HS-27A (cell line): ENCODE results near the gene TMEM18.

Experiments used
- DNase-seq: peaks from one replicate; pipeline ENCODE4 v3.0.0-alpha.2; 2012; ENCODE audit warnings: low read depth, missing footprints

TMEM18 gene

DNA sequence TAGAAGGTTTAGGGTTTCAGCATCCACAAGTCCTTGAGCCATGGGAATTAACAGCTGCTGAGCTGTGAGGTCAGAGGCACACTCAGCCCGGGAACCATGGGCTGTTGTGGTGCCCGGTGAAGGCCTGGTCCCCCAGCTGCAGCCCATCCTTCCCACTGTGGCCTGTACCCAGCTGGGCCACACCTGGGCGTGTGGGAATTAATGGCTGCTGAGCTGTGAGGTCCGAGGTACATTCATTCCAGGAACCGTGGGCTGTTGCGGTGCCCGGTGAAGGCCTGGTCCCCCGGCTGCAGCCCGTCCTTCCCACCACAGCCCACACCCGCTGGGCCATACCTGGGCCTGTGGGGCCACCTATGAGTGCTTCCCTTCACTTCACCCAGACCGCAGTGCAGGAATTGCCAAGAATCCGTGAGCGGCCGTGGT, 25.2 kb downstream of the TMEM18 start:
- no peak for DNase-seq

DNA sequence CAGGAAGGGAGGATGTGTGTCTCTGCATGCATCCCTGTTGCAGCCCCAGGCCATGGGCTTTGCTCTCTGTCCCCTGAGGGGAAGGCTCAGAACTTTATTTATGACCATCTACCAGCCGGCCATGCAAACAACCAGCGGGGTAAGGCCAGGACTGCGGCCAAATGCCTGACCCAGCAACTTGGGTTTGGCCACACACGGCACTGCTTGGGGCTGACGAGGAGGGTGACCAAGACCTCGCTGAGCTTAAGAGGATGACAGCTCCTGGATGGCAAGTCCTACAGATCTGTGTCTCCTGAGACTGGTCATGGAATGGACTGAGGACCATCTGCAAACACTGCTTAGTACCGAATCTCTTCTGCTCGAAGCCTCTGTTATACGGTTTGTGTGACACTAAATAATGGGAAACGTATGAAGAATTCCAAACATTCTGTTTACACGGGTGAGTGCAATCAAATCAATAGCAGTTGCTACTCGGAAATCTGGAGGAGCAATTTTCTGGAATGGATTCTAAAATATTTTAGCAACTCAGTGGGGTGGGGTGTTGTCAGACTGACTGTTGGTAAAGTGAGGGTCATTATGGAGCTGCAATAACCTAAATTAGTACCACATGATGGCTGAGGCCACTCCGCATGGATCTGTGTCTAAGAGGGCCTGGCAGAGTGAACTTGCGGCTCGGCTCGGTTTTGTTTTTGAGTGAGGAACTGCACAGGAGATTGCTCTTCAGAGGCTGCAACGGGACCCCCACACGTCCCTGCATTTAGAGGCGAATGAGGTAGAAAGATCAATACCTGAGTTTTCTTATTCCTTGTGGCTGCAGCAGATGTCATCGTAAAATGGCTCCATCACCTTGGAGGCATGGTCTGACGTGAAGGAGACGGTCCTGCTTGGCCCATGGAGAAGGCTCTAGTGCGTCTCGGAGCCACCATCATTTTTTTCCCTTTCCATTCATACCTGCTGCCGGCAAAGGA, 26.6 kb downstream of the TMEM18 start:
- no peak for DNase-seq

DNA sequence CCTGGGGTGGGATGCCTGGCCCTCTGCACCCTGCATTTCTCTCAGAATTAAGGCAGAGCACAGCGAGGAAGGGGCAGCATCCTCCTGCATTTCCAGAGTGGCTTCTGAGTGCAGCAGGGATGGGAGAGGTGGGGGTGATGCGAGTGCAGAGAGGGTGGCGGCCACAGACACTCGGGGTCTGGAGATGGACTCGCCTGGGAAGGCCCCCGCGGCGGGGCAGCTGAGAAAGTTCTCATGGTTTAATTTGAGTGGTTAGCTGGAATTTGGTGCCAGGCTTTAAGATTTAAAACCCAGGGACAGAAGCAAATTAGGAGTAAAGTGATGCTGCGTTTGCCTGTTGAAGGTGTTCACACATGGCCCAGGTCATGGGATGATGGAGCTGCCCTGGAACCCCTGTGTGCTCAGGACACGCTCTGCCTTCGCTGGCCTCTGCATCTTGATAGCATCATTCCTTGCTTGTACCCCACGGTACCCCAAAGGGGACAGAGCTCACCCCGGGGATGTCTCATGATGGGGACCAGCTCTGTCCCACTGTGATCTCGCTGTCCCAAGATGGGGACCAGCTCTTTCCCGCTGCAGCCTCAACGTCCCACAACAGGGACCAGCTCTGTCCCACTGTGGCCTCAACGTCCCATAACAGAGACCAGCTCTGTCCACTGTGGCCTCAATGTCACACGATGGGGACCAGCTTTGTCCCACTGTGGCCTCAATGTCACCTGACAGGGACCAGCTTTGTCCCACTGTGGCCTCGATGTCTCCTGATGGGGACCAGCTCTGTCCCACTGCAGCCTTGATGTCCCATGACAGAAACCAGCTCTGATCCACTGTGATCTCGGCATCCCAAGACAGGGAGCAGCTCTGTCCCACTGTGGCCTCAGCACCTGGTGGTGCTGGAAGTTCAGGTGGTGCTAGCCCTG, 27.5 kb downstream of the TMEM18 start:
- DNase-seq: no peak

DNA sequence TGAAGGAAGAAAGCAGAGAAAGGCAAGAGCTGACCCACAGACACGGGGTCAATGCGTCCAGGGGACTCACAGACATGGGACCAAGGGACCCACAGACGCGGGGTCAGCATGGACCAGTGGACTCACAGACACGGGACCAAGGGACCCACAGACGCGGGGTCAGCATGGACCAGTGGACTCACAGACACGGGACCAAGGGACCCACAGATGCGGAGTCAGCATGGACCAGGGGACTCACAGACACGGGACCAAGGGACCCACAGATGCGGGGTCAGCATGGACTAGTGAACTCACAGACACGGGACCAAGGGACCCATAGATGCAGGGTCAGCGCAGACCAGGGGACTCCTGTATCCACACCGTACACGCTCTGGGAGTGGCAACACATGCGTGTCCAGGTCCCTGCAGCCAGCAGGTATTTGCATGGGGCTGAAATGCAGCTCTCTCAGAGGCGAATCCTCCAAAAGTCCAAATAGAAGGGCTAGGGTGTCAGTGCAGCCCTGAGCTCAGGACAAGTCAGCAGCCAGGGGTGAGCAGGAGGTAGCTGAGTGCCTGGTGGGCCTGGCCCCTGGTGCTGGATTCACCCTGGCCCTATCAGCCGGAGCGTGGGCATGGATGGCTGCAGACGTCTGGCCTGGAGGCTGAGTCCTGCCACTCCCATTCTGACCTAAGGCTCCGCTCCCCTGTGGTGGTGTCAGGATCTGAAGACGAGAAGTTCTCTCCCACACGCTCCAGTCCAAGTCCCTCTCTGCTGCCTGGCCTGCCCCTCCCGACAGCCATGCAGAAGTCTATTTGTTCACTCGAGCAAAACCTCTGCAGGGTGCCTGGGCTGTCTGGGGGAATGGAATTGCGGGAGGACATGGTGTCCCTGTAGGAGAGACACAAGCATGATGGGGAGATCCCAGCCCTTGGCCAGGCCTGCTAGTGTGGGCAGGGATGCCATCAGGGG, 28.5 kb downstream of the TMEM18 start:
- DNase-seq: no peak

DNA sequence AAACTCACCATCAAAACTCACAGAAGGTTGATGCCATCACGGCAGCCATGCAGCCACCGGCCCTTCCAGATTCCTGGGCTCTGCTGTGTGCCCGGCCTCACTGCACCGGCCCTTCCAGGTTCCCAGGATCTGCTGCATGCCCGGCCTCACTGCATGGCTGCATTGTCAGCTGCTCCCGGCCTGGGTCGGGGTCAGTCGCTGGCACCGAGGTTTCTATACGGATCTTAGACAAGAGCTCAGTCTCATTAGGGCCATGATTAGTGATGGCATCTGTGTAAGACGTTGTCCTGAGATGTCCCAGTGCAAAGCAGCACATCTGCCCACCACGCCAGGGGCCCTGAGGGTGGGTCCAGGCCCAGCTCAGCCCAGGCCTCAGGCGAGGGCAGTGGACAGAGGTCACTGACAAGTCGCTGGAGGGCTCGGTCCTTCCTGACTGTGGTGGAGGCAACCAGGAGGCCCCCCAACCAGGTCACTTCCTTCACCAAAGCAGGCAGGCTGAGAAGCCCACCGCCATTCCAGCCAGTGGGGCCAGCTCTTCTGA, 29.4 kb downstream of the TMEM18 start:
- DNase-seq: no peak

DNA sequence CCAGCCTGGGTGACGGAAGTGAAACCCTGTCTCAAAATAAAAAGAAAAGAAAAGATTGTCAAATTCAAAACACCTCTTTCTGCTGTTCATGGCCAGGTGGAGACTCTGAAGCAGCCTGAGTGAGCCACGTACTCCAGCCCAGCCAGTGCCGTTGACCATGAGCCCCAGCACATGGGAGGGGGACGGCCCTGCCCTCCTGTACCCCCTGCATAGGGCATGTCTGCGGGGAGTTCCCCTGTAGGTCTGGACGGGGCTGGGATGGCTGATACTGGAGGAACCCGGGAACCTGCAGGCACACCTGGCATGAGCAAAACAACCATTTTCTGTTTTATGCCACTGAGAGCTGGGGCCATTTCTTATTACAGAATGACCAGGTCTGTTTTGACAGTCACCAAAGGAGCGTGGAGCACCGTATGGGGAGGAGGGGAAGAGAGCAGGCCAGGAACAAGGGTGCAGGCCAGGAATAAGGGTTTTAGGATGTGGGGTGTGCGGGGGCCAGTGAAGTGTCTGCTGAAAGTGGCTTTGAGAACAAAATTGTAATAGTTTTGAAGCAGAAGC, 30.1 kb downstream of the TMEM18 start:
- DNase-seq: no peak

DNA sequence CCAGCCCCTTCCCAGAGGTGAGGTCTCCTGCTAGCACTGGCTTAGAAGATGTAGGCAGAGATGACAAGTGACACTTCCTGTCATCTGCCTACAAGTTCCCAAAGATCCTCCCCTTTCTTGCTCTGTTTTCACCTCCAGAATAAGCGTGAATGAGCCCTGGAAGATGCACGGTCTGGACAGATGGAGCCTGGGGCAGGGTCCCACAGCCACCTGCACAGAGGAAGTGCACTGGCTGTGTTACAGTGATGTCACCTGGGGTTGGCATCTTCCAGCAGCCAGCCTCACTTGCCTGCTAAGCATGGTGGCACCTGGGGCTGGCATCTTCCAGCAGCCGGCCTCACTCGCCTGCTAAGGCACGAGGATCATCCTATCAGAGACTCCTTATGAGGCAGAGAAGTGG, 32.3 kb downstream of the TMEM18 start:
- DNase-seq: no peak

DNA sequence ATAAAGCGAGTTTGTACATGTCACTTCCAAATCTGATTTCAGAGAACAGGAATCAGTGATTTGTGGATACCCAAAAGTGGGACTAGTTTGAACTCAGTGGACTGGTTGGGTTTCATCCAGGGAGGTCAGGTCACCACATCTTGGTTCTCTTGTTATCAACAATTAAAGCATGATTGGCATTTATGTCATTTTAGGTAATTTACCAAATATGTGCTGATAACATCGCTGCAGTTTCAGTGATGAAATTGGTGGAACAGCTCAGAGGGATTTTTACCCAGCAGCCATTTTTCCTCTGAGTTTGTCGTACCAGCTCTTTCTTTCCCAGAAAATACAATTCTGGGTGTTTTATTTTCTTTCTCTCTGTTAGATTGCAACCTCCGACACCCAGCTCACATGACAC, 33.4 kb downstream of the TMEM18 start:
- DNase-seq: no peak

DNA sequence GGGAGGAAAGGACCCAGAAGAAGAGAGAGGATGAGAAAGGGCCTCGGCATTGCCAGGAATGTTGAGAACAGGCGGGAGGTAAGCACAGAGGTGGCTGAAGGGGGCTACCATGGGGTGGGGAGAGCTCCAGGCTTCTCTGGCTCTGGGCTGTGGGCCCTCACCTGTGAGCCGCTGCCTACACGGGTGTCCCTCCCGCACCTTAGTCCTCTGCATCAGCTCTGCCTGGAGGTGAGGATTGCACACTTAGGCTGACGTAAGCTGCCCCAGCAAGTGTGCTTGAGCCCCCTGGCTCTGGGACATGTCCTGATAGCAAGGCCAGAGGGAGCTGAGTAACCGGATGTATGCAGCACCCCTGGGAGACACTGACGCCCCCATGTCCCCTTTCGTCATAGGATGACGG, 33.9 kb downstream of the TMEM18 start:
- DNase-seq: no peak

DNA sequence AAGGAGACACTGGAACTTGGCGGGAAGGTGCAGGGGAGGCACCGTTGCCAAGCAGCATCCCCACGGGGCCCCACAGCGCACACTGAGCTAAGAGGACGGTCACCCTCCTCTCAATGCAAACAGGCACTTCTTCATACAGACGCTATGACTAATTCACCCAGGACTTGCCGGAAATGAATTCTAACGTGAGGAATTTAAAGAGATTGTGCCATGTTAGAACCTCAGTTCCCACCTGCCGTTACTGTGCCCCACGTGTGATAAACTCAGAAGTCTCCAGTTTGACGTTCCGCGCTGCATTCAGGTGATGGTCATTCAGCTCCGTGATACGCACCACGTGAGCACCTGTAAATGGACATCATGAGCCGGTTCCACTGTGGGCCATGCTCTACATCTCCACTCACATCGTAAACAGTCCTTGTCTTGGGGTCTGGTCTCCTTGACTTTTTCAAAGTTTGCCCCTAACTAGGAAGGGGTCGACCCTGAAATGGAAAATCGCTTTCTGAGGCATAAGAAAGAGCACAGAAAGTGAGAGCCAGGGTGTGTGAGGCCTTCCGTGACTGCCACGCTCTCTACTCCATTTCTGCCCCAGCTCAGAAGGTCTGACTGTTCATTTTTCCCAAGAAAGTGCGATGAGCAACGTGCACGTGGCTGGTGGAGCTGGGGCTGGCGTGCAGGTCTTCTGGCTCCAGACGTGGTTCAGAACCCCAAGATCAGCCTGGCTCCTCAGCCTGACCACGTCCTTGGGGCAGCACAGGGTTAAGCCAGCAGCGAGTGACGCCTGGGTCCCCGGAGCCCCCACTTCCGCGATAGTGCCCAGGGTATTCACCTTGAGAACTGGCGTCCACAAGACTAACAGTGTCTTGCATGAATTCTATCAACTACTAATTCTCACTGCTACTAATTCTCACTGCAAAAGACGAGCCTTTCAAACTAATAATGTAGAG, 35.1 kb downstream of the TMEM18 start:
- DNase-seq: no peak

DNA sequence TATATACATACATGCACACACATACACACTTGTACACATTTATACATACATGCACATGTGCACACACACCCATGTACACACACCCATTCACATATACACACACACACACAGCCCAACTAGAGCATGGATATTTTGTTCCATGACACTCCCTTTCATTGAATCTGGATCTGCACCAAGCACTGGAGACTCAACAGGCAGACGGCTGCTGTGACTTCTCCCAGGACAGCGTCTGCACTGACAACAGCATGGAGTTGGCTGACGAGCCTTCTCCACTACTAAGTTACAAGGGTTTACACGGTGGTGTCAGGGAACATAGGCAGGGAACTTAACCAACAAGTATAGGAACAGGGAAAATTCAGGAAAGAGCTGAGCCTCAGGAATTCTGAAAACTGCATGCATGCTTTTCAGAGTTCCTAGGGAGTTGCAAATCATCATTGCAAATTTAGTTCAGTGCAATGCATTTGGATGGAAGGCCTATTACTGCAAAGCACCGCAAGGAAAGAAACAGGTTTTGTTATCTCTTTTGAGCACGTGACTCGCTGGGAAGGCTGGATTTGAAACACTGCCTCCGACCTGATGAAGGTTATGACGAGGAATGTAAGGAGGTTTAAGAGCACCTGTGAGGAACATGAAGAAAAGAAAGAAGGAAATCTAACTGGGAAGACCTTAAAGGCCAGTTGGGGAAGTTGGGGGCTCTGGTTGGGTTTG, 35.9 kb downstream of the TMEM18 start:
- DNase-seq: no peak

DNA sequence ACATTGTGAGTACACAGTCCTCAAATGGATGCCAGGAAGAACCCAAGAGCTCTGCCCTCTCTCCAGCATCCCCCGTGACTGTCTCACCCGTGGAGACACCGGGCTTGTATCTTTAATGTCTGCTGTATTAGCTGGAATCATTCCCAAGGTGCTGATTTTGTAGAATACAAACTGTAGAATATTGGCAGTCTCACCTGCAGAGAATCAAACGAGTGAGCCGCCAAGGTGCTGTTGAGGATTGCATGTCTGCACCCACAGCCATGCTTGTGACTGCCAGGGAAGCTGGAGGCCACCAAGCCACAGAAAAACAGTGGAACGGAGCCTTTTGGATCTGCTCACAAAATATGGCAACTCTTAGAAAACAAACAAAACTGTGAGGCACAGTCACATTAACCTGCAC, 37.5 kb downstream of the TMEM18 start:
- no peak for DNase-seq

DNA sequence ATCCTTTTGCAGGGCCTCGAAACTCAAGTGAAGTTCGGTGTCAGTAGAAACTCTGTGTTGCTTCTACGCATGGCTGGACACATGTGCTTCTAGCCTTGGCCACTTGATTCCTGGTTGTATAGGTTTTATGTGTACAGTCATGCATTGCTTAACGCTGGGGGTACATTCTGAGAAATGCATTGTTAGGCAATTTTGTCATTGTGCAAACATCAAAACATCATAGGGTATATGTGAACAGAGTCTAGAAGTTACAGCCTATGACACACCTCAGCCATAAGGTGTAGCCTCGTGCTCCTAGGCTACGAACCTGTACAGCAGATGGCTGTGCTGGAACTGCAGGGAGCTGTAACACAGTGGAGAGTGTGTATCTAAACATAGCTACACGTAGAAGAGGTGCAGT, 39.4 kb downstream of the TMEM18 start:
- no peak for DNase-seq

DNA sequence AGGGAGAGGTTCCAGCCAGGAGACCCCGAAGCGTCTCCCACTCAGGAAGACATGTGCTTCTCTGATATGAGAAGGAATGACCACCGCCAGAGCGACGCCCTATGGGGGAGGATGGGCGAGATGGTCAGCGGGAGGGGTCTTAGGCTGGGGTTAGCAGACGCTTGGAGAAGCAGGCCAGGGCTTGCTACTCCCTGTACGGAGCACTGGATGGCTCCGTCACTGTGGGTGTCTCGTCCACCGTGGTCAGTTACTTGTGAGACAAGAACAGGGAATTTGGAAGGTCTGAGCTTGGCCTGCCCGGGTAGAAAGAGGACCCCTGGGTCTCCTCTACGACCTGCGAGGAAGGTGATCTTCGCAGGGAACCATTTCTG, 39.8 kb downstream of the TMEM18 start:
- DNase-seq: no peak

DNA sequence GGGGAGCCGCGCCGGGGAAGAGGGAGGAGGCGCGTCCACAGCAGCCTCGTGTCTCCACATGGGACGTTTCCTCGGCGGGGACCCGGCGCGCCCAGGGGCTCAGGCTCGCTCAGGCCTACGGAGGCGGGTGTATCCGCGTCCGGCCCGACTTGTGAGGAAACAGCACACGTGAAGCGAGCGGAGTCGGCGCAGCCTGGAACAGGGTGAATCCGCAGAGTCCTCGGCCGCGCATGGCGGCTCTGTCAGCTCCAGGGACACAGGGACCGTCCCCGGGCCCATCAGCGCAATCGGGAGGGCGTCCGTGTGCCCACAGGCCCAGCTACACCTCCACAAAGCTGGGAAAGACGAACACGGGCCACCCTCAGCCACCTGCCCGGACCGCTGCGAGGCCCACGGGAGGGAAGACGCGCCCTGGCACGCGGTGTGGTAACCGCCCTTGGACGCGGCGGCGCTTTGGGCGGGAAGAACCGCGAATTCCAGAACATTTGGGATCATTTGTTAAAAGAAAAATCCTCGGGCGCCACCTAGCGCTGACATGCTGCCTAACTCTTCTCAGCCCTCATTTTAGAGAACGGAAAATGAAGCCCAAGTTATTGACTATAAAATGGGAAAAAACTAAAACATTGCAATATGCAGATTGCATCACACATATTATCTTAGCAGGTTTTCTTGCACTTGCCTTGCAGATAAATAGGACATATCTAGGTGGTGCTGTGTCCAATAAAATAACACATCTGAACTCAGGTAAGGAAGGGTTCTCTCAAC, 40.4 kb downstream of the TMEM18 start:
- DNase-seq: peak; percentile 12

DNA sequence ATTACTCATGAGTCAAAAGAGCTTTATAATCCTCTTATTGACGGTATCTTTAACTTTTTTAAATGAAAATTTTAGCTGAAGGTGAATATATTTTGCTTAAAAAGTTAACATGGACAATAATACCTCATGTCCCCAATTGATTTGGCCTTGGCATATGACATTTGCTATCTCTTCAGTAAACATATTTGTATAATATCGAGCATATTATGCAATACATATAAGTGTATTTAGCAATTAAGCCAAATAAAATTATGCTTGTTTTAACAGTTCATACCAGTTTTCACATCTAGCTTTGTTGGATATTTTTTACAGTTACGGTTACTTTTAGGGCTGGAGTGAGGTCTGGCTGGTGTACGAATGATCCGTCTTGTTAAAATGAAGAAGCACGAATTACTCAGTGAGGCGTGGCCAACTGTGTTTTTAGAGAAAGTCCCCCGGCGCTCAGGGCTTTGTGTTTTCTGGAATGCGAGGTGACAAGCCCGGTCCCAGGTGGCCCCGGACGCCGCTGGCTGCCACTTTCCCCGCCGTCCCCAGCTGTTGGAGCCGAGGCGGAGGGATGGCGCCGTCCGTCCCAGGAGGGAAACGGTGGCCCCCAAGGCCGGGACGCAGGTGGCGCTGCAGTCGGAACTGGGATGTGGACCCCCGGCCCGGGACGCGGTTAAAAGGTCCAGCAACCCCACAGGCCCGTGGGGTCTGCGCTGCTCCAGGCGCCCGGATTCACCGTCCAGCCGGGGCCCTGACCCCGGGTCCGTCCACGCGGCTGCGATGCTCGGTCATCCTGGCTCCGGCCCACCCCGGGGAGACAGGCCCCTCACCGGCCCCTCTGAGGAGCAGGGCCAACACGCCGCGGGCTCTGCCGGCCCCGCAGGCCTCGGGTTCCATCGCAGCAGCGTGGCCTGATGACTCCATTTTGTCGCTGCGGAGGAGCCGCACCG, 41.3 kb downstream of the TMEM18 start:
- DNase-seq: no peak

DNA sequence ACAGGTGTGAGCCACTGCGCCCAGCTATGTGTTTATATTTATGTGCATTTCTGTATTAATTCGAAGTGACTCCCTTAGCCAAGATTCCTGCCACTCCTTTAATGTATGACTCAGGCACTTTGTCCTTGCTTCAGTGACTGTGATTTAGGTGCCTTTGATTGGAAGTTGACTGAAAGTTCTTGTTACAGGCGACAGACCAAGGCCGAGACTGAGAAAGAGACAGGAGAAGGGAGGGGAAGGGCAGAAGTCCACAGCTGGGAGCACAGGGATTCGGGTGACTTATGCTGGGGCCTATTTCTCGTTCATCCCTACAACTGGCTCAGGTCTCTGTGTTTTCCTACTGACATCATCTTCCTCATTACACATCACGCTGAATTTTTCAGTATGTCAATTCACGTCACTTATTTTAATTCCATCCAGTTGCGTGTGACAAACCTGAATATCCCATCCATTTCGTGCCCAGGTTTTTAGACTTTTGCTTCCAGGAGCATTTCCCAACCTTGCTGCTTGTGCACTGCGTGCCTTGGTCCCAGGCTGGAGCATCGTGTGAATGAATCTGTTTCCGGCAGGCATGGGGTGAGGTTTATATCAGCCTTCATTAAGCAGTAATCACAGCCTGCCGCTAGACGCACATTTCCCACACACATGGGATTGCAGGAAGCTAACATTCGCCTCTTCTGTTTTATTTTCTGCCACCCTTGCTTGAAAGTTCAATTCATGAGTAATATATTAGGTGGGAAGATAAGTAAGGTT, 42.4 kb downstream of the TMEM18 start:
- DNase-seq: no peak
